PC-3 (cell line): Measurements from ENCODE around the gene ALDH2. TPM values are rescaled to one million over a fixed set of nuclear protein-coding genes. Genes with fewer than 3 reads are reported as not detected.
"Not testable (repeated sequence)": the region's sequence is repeated elsewhere in the genome, so short reads cannot be mapped to it uniquely, and the experiment has no call there.

Experiments used
- ATAC-seq: fragments of 200-7000 bp; cut with Tn5 transposase; 2 replicates; pipeline ENCODE4 v1.9.1; 2020; ENCODE audit warnings: mild to moderate bottlenecking, moderate library complexity
- BruUV-seq: library from RNA; stranded (reverse); fragments of 400-500 nt; replicated peaks from 2 replicates; lab custom pipeline; 2021; lab: Mats Ljungman, UMichigan
- CTCF ChIA-PET: fragments of 300-600 bp; sonication (Branson Sonifier 250); formaldehyde crosslinking; loops from one replicate; lab custom pipeline; 2022; ENCODE audit warnings: antibody characterized with exemption; lab: Charles Lee
- POLR2A ChIA-PET: fragments of 300-600 bp; sonication (Branson Sonifier 250); formaldehyde crosslinking; loops from one replicate; lab custom pipeline; 2022; ENCODE audit warnings: antibody characterized with exemption; ENCODE audit not compliant: unreplicated experiment; lab: Charles Lee
- DNase-seq: peaks from one replicate; pipeline ENCODE4 v3.0.0-alpha.2; 2015
- H2AFZ ChIP-seq: fragments of 300-600 bp; sonication (generic); 2 replicates; pipeline ENCODE4 v1.6.0; 2016; ENCODE audit warnings: antibody characterized with exemption, low read length
- H3F3A ChIP-seq: fragments of 300-600 bp; sonication (generic); one replicate; pipeline ENCODE4 v1.6.0; 2017; ENCODE audit warnings: antibody characterized with exemption, low read length, control low read depth, mild to moderate bottlenecking; ENCODE audit not compliant: unreplicated experiment
- H3K27ac ChIP-seq: fragments of 300-600 bp; sonication (generic); 2 replicates; pipeline ENCODE4 v1.5.1; 2016; ENCODE audit warnings: mild to moderate bottlenecking, low read length
- H3K27me3 ChIP-seq: fragments of 300-600 bp; sonication (generic); 2 replicates; pipeline ENCODE4 v1.6.1; 2016; ENCODE audit warnings: low read length, mixed read lengths
- H3K36me3 ChIP-seq: fragments of 300-600 bp; sonication (generic); 2 replicates; pipeline ENCODE4 v1.6.1; 2016; ENCODE audit warnings: low read depth, mixed run types, low read length, mixed read lengths
- H3K4me1 ChIP-seq: fragments of 300-600 bp; sonication (generic); 2 replicates; pipeline ENCODE4 v1.5.1; 2016; ENCODE audit warnings: low read length; ENCODE audit not compliant: insufficient read depth
- H3K4me2 ChIP-seq: fragments of 300-600 bp; sonication (generic); 2 replicates; pipeline ENCODE4 v1.6.0; 2016; ENCODE audit warnings: low read length
- H3K4me3 ChIP-seq: fragments of 300-600 bp; sonication (generic); 2 replicates; pipeline ENCODE4 v1.5.1; 2016; ENCODE audit warnings: mild to moderate bottlenecking, low read length, mixed read lengths
- H3K79me2 ChIP-seq: fragments of 300-600 bp; sonication (generic); 2 replicates; pipeline ENCODE4 v1.6.1; 2017; ENCODE audit warnings: low read length, mixed read lengths
- H3K9ac ChIP-seq: fragments of 300-600 bp; sonication (generic); 2 replicates; pipeline ENCODE4 v1.6.0; 2016; ENCODE audit warnings: mild to moderate bottlenecking, low read length
- H3K9me2 ChIP-seq: fragments of 300-600 bp; sonication (generic); replicated peaks from 2 replicates; pipeline ENCODE4 v1.6.1; 2016; ENCODE audit warnings: mixed run types, low read length, mixed read lengths
- H3K9me3 ChIP-seq: fragments of 300-600 bp; sonication (generic); 2 replicates; pipeline ENCODE4 v1.6.1; 2016; ENCODE audit warnings: low read length, mixed read lengths
- H4K20me1 ChIP-seq: fragments of 300-600 bp; sonication (generic); 2 replicates; pipeline ENCODE4 v1.6.1; 2016; ENCODE audit warnings: low read length, mixed read lengths
- CTCF ChIP-seq: fragments of 300-600 bp; sonication (generic); conservative IDR thresholded peaks from 2 replicates; pipeline ENCODE4 v1.5.1; 2017; ENCODE audit warnings: antibody characterized with exemption, low read depth, mild to moderate bottlenecking, low read length
- EZH2 ChIP-seq: fragments of 300-600 bp; sonication (generic); IDR thresholded peaks from one replicate; pipeline ENCODE4 v1.6.1; 2017; ENCODE audit warnings: antibody characterized with exemption, mild to moderate bottlenecking, low read length; ENCODE audit not compliant: unreplicated experiment
- EZH2phosphoT487 ChIP-seq: fragments of 300-600 bp; sonication (generic); IDR thresholded peaks from 2 replicates; pipeline ENCODE4 v1.6.1; 2018; ENCODE audit warnings: mild to moderate bottlenecking, antibody characterized with exemption, low read length, borderline replicate concordance
- intact Hi-C: fragments of 100-400 bp; cut with micrococcal nuclease; formaldehyde crosslinking; loops from 2 replicates; pipeline ENCODE4 v1.9.0; 2023
- total RNA-seq: library from RNA; depleted of rRNA; stranded (reverse); fragments of >200 nt; gene quantifications from 2 replicates; pipeline ENCODE4 v1.2.3, GENCODE V29; 2014

The ALDH2 gene
- total RNA-seq, 1 experiment from 2014 or later, result 2.0 TPM

DNA sequence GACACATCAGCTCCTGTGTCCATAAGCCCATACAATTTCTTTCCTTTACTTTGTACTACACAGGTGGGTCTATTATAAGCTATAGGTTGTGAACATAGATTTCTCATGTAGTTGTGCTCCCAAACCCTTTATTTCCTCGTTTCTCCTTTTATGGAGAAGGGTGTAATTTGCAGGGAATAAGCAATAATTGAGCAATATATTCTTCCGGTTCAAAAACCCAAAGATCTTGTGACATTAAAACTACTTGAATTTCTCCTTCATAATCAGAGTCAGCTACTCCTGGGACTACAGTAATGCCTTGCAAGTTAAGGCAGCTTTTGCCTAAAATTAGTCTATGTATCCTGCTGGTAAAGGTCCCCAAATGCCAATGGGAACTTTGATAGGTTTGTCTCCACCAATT is 56.2 kb downstream of the ALDH2 start:
- H3K79me2 ChIP-seq, result no peaks in the 10 kb centered on the region
- H3K4me3 ChIP-seq, result no peak overlapping the region
- intact Hi-C loops, result no loop called here
- H3K36me3 ChIP-seq, result no peaks in the 10 kb centered on the region
- H3K9me2 ChIP-seq, result no peaks in the 10 kb centered on the region
- no peaks in the 10 kb centered on the region for H4K20me1 ChIP-seq
- no peak for TF ChIP-seq EZH2phosphoT487
- no peak for TF ChIP-seq CTCF
- no peak for TF ChIP-seq EZH2
- no peak for DNase-seq
- CTCF ChIA-PET, result no interaction called here
- ATAC-seq, result no peak
- H2AFZ ChIP-seq, result no peak overlapping the region
- H3K27me3 ChIP-seq, result 0 out of 2 replicates have a peak, but pooled peaks cover 9% of the 10 kb centered on the region
- no peaks in the 10 kb centered on the region for H3F3A ChIP-seq
- H3K4me2 ChIP-seq, result no peak overlapping the region
- BruUV-seq, result no TSS peak
- no peak overlapping the region for H3K27ac ChIP-seq
- POLR2A ChIA-PET, result no interaction called here
- peaks cover 13% of the 10 kb centered on the region for H3K4me1 ChIP-seq
- H3K9me3 ChIP-seq, result no peaks in the 10 kb centered on the region
- H3K9ac ChIP-seq, result no peak overlapping the region

- no peak overlapping the region for H3K9ac ChIP-seq
- no peak for ATAC-seq
- H3F3A ChIP-seq, result no peaks in the 10 kb centered on the region
- BruUV-seq, result no TSS peak
- no peaks in the 10 kb centered on the region for H3K9me3 ChIP-seq
- no peak for TF ChIP-seq EZH2phosphoT487
- TF ChIP-seq EZH2, result no peak
- no peak for TF ChIP-seq CTCF
- H3K4me3 ChIP-seq, result no peak overlapping the region
- H3K79me2 ChIP-seq, result no peaks in the 10 kb centered on the region
- peaks cover 13% of the 10 kb centered on the region for H3K4me1 ChIP-seq
- ChIA-PET POLR2A (no interaction called here), CTCF (interaction anchor here (0.7 kb wide), 1 partner anchor 28 kb away, joined by 5 read pairs; no protein-coding TSS in a partner anchor)
- no peaks in the 10 kb centered on the region for H4K20me1 ChIP-seq
- 0 out of 2 replicates have a peak, but pooled peaks cover 9% of the 10 kb centered on the region for H3K27me3 ChIP-seq
- DNase-seq, result no peak
- intact Hi-C loops, result loop anchor here (2.0 kb wide), 1 partner anchor 119 kb away; no protein-coding TSS in a partner anchor
- H2AFZ ChIP-seq, result no peak overlapping the region
- no peak overlapping the region for H3K4me2 ChIP-seq
- no peaks in the 10 kb centered on the region for H3K36me3 ChIP-seq
- no peaks in the 10 kb centered on the region for H3K9me2 ChIP-seq
- no peak overlapping the region for H3K27ac ChIP-seq
These were observed 57.2 kb downstream of the ALDH2 start for GRCh38 chr12:111823891-111824290.

DNA sequence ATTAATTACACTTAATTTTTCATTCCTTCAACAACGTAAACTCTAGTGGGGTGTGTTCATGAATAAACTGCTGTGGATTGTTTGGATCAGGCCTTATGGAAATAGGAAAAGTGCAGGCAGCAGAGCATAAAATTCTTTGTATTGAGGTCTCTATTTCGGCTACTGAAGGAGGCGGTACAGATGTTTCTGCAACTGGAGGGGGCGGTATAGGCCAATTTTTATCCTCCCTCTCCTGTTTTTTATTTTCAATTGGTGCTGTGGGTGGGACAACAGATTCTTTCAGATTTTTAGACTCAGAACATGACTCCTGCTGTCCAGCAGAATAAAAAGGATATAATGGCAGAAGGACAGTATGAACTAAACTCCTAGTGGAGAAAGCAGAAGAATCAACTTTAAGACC is 57.6 kb downstream of the ALDH2 start:
- peak; percentile 18 for DNase-seq
- CTCF ChIA-PET, result not testable (repeated sequence)

More for the DNA sequence above, 57.6 kb downstream of the ALDH2 start:
- H2AFZ ChIP-seq, H3K36me3 ChIP-seq, H3K9me2 ChIP-seq, POLR2A ChIA-PET, H3K9me3 ChIP-seq, BruUV-seq, H3F3A ChIP-seq, H3K27ac ChIP-seq, H3K4me2 ChIP-seq, H4K20me1 ChIP-seq, H3K79me2 ChIP-seq, H3K4me1 ChIP-seq, H3K4me3 ChIP-seq, H3K9ac ChIP-seq, H3K27me3 ChIP-seq: not testable (repeated sequence)
- intact Hi-C loops, result loop anchor here (2.0 kb wide), 1 partner anchor 118 kb away; no protein-coding TSS in a partner anchor
- TF ChIP-seq CTCF, result peak; percentile 60
- ATAC-seq, result peak; percentile 21; the same call in 1 of the 2 replicates
